Activated B cell treated with CpG ODN at 0.5 μM for 24 hours (primary cell): Measurements from ENCODE around the gene JCHAIN. TPM values are rescaled to one million over a fixed set of nuclear protein-coding genes. Genes with fewer than 3 reads are reported as not detected.
"Not testable (repeated sequence)": the region's sequence is repeated elsewhere in the genome, so short reads cannot be mapped to it uniquely, and the experiment has no call there.

ENCODE experiments used
- ATAC-seq: fragments of 200-7000 bp; cut with Tn5 transposase; one replicate; pipeline ENCODE4 v1.10.0; 2021; ENCODE audit warnings: low read depth, mild to moderate bottlenecking, moderate library complexity
- CTCF ChIA-PET: fragments of 350-600 bp; sonication (Branson Sonifier 250); formaldehyde crosslinking; loops from one replicate; lab custom pipeline; 2021; ENCODE audit warnings: antibody characterized with exemption; lab: Charles Lee
- POLR2A ChIA-PET: fragments of 350-600 bp; sonication (Branson Sonifier 250); formaldehyde crosslinking; loops from one replicate; lab custom pipeline; 2021; ENCODE audit warnings: antibody characterized with exemption; lab: Charles Lee
- DNase-seq: peaks from one replicate; pipeline ENCODE4 v3.0.0; 2022
- H3K27ac Mint-ChIP-seq: one replicate; pipeline ENCODE4 v1.8.0; 2020; ENCODE audit warnings: mixed read lengths
- H3K27me3 Mint-ChIP-seq: one replicate; pipeline ENCODE4 v1.8.0; 2021; ENCODE audit warnings: mixed read lengths
- H3K36me3 Mint-ChIP-seq: one replicate; pipeline ENCODE4 v1.8.0; 2021; ENCODE audit warnings: low read depth, mixed read lengths
- H3K4me1 Mint-ChIP-seq: one replicate; pipeline ENCODE4 v1.8.0; 2021; ENCODE audit warnings: mixed read lengths
- H3K4me3 Mint-ChIP-seq: one replicate; pipeline ENCODE4 v1.8.0; 2020; ENCODE audit warnings: mild to moderate bottlenecking, mixed read lengths
- H3K9me3 Mint-ChIP-seq: one replicate; pipeline ENCODE4 v1.8.0; 2020; ENCODE audit warnings: mixed read lengths
- CTCF ChIP-seq: fragments of 200-600 bp; IDR thresholded peaks from one replicate; pipeline ENCODE4 v1.8.0; 2022; ENCODE audit warnings: antibody characterized with exemption, mild to moderate bottlenecking
- intact Hi-C: fragments of 100-400 bp; cut with micrococcal nuclease; formaldehyde crosslinking; loops from one replicate; pipeline ENCODE4 v1.15.1; 2024
- total RNA-seq: library from RNA; stranded (reverse); gene quantifications from 2 replicates; pipeline ENCODE4 v1.2.3, GENCODE V29; 2022

Gene JCHAIN
- total RNA-seq, 1 donor from 2014 or later: 47.0 TPM

- H3K4me3 Mint-ChIP-seq: no peak overlapping the region
- ATAC-seq: no peak
- no peak for TF ChIP-seq CTCF
- CTCF ChIA-PET: interaction anchor here (6.7 kb wide), 1 partner anchor 13 kb away, joined by 48 read pairs; no protein-coding TSS in a partner anchor
- H3K36me3 Mint-ChIP-seq: peaks cover 37% of the 10 kb centered on the region
- peaks cover 51% of the 10 kb centered on the region for H3K4me1 Mint-ChIP-seq
- H3K27ac Mint-ChIP-seq: no peak overlapping the region
- POLR2A ChIA-PET: interaction anchor here (0.6 to 6.0 kb wide), 6 partner anchors 12 to 275 kb away, joined by 3 to 84 read pairs (median 4); no protein-coding TSS in a partner anchor
- H3K27me3 Mint-ChIP-seq: no peaks in the 10 kb centered on the region
- intact Hi-C loops: no loop called here
- no peaks in the 10 kb centered on the region for H3K9me3 Mint-ChIP-seq
- DNase-seq: no peak
Measured at GRCh38 chr4:70691661-70692060, 25.4 kb upstream of the JCHAIN start.

GRCh38 chr4:70688795-70689231, 22.5 kb upstream of the JCHAIN start:
- ATAC-seq (peak; percentile 4), DNase-seq (no peak)
- peaks cover 52% of the 10 kb centered on the region for H3K4me1 Mint-ChIP-seq
- peak overlapping the region; percentile 100 for H3K27ac Mint-ChIP-seq
- CTCF ChIA-PET: interaction anchor here (0.5 to 6.7 kb wide), 5 partner anchors 16 to 305 kb away, joined by 3 to 48 read pairs (median 5); no protein-coding TSS in a partner anchor
- TF ChIP-seq CTCF: no peak
- H3K36me3 Mint-ChIP-seq: peaks cover 37% of the 10 kb centered on the region
- H3K9me3 Mint-ChIP-seq: no peaks in the 10 kb centered on the region
- H3K27me3 Mint-ChIP-seq: no peaks in the 10 kb centered on the region
- H3K4me3 Mint-ChIP-seq: peak overlapping the region; percentile 99
- intact Hi-C loops: loop anchor here (1.0 to 2.0 kb wide), 10 partner anchors 9 to 304 kb away; partner anchors contain the start of genes DCK, GRSF1 and MOB1B
- POLR2A ChIA-PET: interaction anchor here (0.7 to 6.0 kb wide), 16 partner anchors 8 to 304 kb away, joined by 3 to 84 read pairs (median 4); partner anchors contain the start of genes DCK and GRSF1

GRCh38 chr4:70687821-70688794, 21.8 kb upstream of the JCHAIN start, which contains the start of gene UTP3:
Gene UTP3 (plus strand): TSS chr4:70688532. CDS start chr4:70688678, 146 bp downstream.
- peak within 1 kb of the TSS; percentile 99 for H3K4me3 Mint-ChIP-seq
- H3K9me3 Mint-ChIP-seq: no peaks in the 10 kb centered on the region
- peaks cover 48% of the 10 kb centered on the region for H3K4me1 Mint-ChIP-seq
- TF ChIP-seq CTCF: peak; percentile 96
- CTCF ChIA-PET: interaction anchor here (0.5 to 6.7 kb wide), 8 partner anchors 17 to 306 kb away, joined by 3 to 48 read pairs (median 4); no protein-coding TSS in a partner anchor
- peak; percentile 83 for DNase-seq
- ATAC-seq: peak; percentile 88
- no peaks in the 10 kb centered on the region for H3K27me3 Mint-ChIP-seq
- H3K36me3 Mint-ChIP-seq: peaks cover 34% of the 10 kb centered on the region
- POLR2A ChIA-PET: interaction anchor here (0.7 to 6.0 kb wide), 23 partner anchors 7 to 305 kb away, joined by 3 to 84 read pairs (median 4); partner anchors contain the start of genes DCK and GRSF1
- peak within 1 kb of the TSS; percentile 100 for H3K27ac Mint-ChIP-seq
- intact Hi-C loops: loop anchor here (1.0 to 2.0 kb wide), 10 partner anchors 8 to 305 kb away; partner anchors contain the start of genes DCK, GRSF1 and MOB1B

- ATAC-seq: no peak
- Mint-ChIP-seq H3K4me1 (peaks cover 46% of the 10 kb centered on the region), H3K27me3 (no peaks in the 10 kb centered on the region), H3K4me3 (peak overlapping the region; percentile 99), H3K27ac (peak overlapping the region; percentile 100), H3K36me3 (peaks cover 34% of the 10 kb centered on the region), H3K9me3 (no peaks in the 10 kb centered on the region)
- intact Hi-C loops: no loop called here
- POLR2A ChIA-PET: interaction anchor here (0.7 to 2.2 kb wide), 11 partner anchors 9 to 156 kb away, joined by 3 to 12 read pairs (median 4); no protein-coding TSS in a partner anchor
- TF ChIP-seq CTCF: no peak
- no peak for DNase-seq
- CTCF ChIA-PET: interaction anchor here (0.7 to 6.7 kb wide), 4 partner anchors 18 to 261 kb away, joined by 3 to 48 read pairs (median 4); no protein-coding TSS in a partner anchor
Measured at GRCh38 chr4:70687392-70687791, 21.1 kb upstream of the JCHAIN start.

GRCh38 chr4:70682142-70682541, 15.8 kb upstream of the JCHAIN start:
- peaks cover 36% of the 10 kb centered on the region for H3K4me1 Mint-ChIP-seq
- CTCF ChIA-PET, H3K27ac Mint-ChIP-seq, DNase-seq, H3K27me3 Mint-ChIP-seq, H3K9me3 Mint-ChIP-seq, H3K4me3 Mint-ChIP-seq, H3K36me3 Mint-ChIP-seq, ATAC-seq, intact Hi-C loops: not testable (repeated sequence)
- POLR2A ChIA-PET: interaction anchor here (1.5 kb wide), 1 partner anchor 15 kb away, joined by 4 read pairs; no protein-coding TSS in a partner anchor
